Occipital lobe (tissue), 2 donors: ENCODE measurements around the gene TICAM2. TPM values are rescaled to one million over a fixed set of nuclear protein-coding genes. Genes with fewer than 3 reads are reported as not detected.
"Not testable (repeated sequence)": the region's sequence is repeated elsewhere in the genome, so short reads cannot be mapped to it uniquely, and the experiment has no call there.

Experiments
- DNase-seq: peaks from one replicate; lab custom pipeline; 2025; lab: John Stamatoyannopoulos, UW
- total RNA-seq: library from RNA; depleted of rRNA; stranded (reverse); fragments of >200 nt; gene quantifications from one replicate; pipeline ENCODE4 v1.2.3, GENCODE V29; 2014

Gene TICAM2
- 0.94 TPM for total RNA-seq

DNA sequence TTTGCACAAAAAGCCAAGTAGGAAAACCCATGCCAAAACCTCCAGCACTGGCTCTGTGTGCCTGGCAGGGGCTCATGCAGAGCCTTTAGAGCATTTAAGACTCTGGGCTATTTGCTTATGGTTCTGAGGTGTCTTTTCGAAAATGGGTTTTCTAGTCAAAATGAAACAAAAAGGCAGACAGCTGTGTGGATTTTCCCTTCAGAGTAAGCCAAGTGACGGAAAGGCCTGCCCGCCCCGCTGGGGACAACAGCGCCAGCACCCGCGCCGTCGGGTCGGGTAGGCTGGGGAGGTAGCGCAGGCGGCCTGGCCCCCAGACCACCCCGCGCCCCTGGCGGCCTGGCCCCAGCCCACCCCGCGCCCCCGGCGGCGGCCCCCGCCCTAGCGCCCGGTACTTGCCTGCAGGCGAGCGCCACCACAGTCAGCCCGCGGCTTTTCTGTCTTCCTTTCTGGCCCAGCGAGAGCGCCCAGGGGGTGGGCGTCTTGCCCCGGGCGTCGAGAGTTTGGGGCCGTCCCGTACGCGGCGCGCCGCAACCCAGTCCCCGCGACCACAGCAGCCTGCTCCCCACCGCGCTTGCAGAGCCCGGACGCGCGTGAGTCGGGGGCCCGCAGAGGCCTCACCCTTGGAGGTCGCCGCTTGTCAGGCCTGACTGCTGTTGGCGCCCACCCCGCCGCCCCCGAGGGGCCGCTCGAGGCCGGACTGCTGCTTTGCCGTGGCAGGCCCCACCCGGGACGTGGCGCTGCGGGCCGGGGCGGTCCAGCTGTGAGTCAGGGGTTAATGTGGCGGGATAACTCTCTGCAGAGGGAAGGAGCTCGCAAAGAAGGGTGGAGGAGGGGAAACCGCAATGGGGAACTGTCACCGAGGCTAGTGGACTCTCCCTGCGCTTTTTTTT lies at the start of gene TICAM2:
Gene TICAM2 (minus strand): TSS at position 779 of the 890 bp plus-strand sequence. CDS start 21,223 bp downstream, outside the sequence.
- DNase-seq, result peak; percentile 58

GRCh38 chr5:115649541-115649940 lies 47.3 kb upstream of the TICAM2 start:
- DNase-seq, result no peak

DNA sequence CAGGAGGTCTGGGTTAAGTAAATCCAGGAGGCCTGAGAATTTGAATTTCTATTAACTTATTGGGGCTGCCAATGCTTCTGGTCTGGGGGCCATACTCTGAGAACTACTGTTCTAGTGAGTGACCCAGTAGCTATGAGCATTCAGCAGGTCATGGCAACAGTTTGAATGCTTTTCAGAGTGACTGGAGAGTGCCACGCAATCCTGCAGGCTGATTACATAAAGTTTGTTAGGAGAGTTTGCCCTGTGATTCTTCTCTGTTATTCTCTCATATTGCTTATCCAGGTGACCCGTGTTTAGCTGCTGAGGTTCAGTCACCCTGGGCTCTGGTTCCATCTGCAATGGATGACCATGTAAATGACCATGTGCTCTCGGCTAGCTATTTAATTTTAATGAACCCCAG lies 45.8 kb upstream of the TICAM2 start:
- no peak for DNase-seq

DNA sequence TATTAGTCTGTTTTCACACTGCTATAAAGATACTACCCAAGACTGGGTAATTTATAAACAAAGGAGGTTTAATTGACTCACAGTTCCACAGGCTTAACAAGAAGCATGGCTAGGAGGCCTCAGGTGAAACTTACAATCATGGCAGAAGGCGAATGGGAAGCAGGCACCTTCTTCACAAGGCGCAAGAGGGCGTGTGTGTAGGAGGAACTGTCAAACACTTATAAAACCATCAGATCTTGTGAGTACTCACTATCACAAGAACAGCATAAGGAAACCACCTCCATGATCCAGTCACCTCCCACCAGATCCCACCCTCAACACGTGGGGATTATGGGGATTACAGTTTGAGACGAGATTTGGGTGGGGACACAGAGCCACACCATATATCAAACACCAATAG lies 43.1 kb upstream of the TICAM2 start:
- not testable (repeated sequence) for DNase-seq

DNA sequence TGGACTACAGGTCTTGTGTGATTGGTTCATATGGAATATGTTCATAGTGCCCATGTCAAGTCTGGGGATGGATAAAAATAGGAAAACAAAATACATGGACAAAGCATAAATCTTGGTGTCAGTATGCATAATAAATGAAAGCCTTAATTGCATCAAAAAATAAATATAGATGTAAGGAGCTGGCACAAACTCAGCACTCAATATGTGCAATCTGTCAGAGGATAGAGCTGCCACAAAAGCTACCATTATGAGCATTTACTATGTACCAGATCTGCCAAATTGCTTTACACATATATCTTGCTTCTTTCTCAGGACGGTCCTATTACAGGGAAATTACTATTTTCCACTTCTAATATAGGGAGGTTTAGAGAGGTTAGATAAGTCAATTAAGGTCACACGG lies 41.8 kb upstream of the TICAM2 start:
- no peak for DNase-seq

GRCh38 chr5:115641948-115642347 lies 39.7 kb upstream of the TICAM2 start:
- no peak for DNase-seq

DNA sequence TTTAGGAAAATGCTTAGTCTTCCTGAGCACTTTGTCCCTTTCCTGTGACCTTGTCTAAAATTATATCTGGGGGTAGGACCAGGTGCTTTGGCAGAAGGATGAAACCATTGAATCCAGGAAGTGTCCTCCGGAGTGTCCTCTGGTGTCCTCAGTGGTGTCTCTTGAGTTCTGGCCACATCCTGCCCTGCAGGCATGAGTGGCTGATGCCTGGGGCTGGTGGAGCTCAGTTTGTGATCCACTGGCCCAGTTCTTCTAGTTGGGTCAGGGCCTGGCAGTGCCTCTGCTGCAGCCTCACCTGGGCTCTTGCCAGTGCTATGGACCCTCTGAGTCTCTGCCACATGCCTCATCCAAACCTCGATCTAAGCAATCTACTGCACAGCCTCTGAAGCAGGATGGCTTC lies 38.0 kb upstream of the TICAM2 start:
- no peak for DNase-seq

- no peak for DNase-seq
Observed at GRCh38 chr5:115639377-115639776, 37.1 kb upstream of the TICAM2 start.

DNA sequence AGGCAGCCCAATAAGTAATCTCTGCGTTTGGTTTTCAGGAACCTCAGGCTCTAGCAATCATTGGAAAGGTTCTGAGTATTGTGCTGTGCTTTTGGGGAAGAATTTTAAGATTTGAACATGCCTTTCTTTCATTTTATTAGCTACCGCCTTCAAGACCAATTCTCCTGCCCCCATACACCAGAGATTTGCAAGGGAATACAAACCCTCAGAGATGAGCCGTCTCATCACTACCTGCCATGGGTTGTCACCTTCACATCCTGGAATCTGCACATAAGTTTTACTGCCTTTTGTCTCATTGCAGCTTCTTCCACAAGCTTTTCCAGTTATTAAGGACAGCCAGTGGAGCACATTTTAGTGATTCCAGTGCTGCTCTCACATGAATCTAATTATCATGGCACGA lies 35.2 kb upstream of the TICAM2 start:
- no peak for DNase-seq

DNA sequence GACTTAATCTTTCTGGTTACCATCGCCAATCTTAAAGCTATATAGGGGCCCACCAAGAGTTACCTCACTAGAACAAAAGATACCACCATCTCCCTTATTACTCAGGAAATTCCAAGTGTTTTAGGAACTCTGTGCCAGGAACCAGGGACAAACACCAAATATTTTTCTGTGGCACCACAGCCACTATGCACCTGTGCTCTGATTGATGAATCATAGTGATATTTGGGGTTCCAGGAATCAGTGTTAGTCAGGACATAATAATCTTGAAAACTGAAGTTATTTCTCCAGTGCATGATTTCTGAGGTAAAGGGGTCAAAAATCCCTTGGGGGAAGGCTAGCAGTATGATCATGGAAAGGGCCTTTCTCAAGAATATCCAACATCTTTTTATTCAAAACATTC lies 33.7 kb upstream of the TICAM2 start:
- no peak for DNase-seq

DNA sequence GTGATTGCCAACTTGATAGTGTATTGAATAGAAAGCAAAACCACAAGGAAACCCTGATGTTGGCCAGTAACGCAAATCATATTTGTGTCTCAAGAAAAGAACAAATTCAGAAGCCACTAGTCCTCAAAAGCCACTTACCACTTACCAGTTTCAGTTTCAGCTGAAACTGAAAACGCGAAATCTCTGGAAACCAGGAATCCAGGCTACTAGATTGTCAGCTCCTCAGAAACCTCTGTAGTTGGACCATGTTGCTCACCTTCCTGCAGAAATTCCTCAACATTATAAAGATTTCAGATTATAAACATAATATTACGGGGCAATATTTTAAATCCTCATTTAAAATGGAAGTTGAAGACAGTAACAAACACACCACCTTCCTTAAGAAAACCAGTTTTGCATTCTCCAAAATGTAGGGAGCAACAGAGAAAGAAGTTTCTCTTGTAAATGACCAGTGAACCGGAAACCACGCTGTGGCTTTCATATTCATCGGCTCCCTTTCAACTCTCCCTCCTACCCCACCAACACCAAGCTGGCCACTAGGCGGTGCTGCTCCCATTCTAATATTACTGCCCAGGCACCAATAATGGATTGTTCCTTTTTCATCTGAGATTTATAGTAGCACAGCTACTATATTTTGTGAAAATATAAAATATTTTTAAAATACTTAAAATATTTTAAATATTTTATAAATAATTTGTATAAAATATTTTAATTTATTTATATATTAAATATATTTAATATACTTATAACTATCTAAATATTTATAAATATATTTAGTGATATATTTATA lies 32.3 kb upstream of the TICAM2 start:
- DNase-seq, result peak; percentile 76

DNA sequence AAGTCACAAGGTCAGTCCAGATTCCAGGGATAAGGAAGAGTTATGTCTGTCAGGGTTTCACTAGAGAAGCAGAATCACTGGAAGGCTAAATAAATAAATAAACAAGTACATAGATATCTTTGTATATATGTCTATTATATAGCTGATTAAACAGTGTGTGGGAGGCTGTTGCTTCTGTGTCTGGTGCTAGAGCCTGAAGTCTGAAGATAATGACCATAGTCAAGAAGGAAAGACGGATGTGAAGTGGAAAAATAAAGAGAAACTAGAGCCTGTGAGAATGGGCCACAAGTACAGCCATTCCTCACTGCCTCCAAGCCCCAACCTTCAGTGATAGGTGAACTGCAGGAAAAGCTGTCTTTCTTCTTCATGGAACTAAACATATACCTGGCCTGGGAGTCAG lies 27.6 kb upstream of the TICAM2 start:
- DNase-seq, result no peak

GRCh38 chr5:115627295-115627865 lies 25.1 kb upstream of the TICAM2 start:
- no peak for DNase-seq

DNA sequence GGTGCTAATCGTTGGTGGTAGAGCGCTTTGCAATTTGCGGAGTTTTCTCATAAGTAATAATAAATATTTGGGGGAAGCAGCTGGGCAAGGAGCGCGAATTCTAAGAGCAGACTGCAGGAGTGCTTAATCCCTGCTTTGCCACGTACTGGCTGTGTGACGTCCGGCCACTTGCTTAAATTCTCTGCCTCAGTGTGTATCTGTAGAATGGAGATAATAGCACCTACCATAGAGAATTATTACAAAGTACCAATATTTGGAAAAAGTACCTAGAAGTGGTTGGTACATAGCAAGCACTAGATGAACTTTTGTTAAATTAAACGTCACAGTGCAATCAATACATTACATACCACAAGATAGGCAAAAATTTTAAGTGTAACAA lies 24.2 kb upstream of the TICAM2 start:
- DNase-seq, result no peak

DNA sequence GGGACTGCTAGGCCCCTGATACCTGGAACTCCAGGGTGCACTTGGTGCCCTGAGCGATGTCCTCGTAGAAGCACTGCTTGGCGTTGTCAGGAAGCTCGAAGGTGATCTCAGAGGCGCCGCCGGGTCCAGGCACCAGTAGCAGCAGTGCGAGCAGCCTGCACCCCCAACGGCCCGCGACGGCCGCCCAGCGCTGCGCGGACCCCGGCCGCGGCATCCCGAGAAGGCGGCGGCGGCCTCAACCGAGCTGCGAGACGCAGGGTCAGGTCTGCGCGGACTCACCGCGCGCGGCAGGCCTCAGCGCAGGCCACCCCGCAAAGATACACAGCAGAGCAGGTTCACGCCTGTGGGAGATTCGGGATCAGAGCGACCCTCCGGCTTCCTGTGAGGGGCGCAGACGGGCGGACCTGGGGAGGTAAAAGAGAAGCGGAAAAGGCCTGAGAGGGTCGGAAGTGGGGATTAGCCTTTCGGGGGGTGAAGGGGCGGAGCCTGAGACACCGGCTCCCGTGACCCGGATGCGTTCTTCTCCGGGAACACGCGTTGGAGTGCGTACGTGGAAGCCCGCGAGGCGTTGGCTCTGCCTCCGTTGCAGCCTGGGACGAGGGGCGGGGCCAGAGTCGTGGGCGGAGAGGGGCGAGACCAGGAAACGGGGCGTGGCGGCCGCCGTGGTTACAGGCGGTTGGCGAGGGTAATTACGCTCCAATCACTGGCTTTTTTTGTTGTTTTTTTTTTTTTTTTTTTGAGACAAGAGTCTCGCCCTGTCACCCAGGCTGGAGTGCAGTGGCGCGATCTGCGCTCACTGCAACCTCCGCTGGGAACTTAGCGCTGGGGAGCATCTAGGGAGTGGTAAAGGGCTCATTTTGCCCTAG lies 23.5 kb upstream of the TICAM2 start, which contains the start of gene TMED7:
Gene TMED7 (minus strand): TSS at position 458 of the 866 bp plus-strand sequence. CDS start 244 bp downstream, at position 214.
- DNase-seq, result peak; percentile 99

DNA sequence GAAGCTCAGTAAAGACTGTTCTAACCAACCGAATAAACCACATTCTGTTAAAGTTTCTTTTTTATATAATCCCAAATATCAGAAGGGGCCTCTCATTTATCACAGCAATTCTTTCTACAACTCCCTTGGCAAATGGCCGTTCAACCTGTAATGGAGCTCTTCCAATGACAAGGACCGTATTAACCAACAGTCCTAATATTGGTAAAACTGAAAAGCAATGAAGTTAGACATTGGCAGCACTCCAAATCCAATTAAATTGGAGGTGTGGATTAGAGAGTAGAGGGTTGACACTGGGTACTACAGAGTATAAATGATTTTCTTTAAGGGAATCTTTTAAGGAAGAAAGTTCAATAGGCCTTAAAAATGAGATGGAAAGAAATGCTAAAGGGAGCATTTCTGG lies 22.7 kb upstream of the TICAM2 start:
- DNase-seq, result no peak

- no peak for DNase-seq
Observed at GRCh38 chr5:115623658-115624057, 21.4 kb upstream of the TICAM2 start.

DNA sequence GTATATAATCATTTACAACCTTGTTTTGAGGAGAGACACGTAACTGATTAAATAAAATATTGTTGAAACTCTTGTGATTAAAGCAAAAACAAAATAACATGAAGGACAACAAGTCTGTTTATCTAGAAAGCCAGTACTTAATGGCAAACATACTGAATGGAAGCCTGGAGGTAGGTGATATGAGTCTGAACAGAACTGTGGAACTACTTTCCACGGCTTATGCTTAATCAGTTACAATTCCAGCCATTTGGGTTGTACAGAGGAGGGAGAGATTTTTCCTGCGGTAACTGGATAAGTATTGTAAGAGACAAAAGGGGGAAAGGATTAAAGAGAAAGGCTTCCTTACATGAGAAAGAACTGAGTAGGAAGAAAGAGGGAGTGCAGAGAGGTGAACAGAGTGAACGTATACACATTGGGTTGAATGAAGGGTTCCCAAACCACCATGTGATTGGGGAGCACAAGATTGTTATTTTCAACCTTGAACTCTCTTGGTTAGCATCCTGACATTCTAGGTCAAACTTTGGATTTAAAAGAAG lies 19.2 kb upstream of the TICAM2 start:
- DNase-seq, result no peak

DNA sequence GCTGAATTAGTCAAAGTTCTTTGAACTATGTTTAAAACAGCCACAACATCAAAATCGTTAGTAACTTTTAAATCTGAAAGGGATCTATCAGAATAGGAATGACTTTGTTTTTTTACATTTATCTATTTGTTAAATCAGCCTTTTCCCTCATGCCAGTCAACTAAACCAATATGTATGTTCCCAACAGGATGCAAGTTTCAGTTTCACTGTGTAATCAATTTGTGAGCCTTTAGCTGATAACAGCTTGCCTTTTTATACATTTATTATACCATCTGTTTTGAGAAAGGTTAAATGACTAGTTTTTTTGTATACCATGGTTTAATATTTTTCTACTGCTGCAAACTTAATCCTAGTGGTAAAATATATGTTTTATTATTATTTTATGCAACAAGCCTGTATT lies 14.6 kb upstream of the TICAM2 start:
- no peak for DNase-seq

DNA sequence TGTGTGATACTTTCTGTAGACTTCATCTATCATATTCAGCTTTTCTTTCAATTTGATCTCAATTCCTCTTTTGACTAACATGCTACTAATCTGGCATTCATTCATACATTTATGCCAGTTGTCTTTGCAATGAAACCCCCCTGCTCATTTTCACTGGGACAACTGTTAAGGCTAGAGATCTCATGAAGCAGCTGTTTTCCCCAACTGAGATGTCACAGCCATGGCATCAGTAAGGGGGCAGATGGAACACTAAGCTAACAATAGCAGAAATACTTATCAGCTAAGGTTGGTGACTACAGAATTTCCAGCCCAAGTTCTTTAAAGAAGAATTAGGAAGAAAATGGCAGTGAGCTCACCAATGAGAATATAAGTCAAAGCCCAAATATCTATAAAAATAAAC lies 14.2 kb upstream of the TICAM2 start:
- no peak for DNase-seq

DNA sequence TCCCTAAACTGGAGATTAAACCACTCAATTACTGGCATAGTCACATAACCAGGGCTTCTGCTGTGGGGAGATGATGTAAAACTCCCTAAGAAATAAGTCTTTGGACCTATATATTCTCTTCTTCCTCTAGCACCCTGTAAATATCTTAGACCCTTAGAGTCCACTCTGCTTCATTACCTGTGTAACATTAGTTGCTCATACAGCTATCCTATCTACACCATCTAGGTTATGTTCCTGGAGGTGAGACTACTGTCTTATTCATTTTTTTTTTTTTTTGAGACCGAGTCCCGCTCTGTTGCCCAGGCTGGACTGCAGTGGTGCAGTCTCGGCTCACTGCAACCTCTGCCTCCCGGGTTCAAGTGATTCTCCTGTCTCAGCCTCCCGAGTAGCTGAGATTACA lies 9.6 kb upstream of the TICAM2 start:
- DNase-seq, result no peak
